ENCODE measurements around the gene CASP1.

GRCh38 chr11:105000797-105001196 is 34.1 kb downstream of the CASP1 start:
- TF ChIP-seq, protein P1, sequence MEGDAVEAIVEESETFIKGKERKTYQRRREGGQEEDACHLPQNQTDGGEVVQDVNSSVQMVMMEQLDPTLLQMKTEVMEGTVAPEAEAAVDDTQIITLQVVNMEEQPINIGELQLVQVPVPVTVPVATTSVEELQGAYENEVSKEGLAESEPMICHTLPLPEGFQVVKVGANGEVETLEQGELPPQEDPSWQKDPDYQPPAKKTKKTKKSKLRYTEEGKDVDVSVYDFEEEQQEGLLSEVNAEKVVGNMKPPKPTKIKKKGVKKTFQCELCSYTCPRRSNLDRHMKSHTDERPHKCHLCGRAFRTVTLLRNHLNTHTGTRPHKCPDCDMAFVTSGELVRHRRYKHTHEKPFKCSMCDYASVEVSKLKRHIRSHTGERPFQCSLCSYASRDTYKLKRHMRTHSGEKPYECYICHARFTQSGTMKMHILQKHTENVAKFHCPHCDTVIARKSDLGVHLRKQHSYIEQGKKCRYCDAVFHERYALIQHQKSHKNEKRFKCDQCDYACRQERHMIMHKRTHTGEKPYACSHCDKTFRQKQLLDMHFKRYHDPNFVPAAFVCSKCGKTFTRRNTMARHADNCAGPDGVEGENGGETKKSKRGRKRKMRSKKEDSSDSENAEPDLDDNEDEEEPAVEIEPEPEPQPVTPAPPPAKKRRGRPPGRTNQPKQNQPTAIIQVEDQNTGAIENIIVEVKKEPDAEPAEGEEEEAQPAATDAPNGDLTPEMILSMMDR (IDR thresholded peaks at IDR 0.05) = peak in 1 of 3 experiments; percentile 30
- TF ChIP-seq POLR2A (IDR thresholded peaks at IDR 0.05) = no peak

Data from vagina (tissue), 2 donors.